Measurements from ENCODE around the gene BTBD6. TPM values are rescaled to one million over a fixed set of nuclear protein-coding genes. Genes with fewer than 3 reads are reported as not detected.
"Not testable (repeated sequence)": the region's sequence is repeated elsewhere in the genome, so short reads cannot be mapped to it uniquely, and the experiment has no call there.

The BTBD6 gene
- total RNA-seq, 1 donor from 2014 or later: 53.8 TPM

- DNase-seq (ENCODE audit: low read depth, low spot score): no peak
These were observed 21.1 kb downstream of the BTBD6 start for GRCh38 chr14:105269405-105269804.

DNA sequence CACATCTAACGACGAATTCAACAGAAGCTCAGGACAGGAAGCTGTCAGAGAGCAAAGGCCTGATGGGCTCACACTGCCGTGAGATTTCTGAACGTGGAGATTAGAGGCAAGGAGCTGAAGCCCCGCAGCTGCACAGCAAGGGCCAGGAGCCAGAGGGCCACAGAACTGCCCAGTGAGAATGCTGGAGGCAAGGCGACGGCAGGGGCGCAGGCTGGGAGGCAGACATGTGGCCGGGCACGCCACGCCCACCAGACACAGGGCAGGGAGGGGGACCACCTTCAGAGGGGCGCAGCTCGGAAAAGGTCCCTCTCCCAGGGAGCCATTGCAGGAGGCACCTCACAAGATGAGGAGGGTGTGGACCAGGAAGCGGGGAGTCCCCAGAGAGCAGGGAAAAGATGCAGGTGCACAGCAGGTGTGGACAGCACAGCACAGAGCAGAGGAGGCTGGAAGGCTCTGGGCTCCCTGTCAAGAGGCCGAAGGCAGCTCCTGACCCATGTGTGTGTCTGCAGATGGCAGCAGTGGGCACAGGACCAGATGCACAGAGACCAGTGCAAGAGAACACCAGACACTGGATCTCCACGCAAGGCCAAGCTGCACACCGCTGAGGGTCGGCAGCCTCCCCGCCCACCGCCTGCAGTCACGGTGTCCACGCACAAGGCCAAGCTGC, 23.0 kb downstream of the BTBD6 start:
- no peak for DNase-seq (ENCODE audit: low read depth, low spot score)

DNA sequence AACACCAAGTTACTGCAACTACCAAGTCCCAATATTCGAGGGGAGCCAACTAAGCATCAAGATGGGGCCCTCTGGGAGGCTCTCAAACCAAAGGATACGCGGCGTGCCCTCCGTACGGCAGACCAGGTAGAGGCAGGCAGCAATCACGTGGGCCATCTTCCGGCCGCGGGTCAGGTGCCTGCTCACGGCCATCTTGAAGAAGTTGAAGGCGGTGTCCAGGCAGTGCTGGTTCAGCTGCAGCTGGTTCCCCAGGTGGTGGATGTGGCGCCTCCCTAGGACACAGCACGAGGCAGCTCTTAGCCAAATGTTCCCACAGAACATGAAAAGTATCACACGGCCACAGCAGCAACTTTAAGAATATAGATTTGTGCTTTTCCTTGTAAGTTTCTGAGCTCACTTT, 24.3 kb downstream of the BTBD6 start:
- no peak for DNase-seq (ENCODE audit: low read depth, low spot score)

- DNase-seq (ENCODE audit: low read depth, low spot score): no peak
These were observed 24.7 kb downstream of the BTBD6 start for GRCh38 chr14:105273062-105273461.

DNA sequence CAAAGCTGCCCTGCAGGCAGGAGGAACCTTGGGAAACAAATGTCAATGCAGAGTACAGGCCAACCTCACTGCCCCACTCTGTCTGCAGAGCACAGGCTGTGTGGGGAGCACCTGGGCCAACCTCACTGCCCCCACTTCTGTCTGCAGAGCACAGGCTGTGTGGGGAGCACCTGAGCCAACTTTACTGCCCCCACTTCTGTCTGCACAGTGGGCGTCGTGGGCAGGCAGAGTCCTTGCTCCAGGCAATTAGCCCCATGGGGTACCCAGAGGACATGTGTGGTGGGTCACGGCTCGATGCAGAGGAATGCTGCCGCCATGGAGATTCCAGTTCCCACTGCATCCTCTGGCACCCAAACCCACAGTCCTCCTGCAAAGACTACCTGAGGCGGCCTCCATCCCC, 26.3 kb downstream of the BTBD6 start:
- DNase-seq (ENCODE audit: low read depth, low spot score): no peak

DNA sequence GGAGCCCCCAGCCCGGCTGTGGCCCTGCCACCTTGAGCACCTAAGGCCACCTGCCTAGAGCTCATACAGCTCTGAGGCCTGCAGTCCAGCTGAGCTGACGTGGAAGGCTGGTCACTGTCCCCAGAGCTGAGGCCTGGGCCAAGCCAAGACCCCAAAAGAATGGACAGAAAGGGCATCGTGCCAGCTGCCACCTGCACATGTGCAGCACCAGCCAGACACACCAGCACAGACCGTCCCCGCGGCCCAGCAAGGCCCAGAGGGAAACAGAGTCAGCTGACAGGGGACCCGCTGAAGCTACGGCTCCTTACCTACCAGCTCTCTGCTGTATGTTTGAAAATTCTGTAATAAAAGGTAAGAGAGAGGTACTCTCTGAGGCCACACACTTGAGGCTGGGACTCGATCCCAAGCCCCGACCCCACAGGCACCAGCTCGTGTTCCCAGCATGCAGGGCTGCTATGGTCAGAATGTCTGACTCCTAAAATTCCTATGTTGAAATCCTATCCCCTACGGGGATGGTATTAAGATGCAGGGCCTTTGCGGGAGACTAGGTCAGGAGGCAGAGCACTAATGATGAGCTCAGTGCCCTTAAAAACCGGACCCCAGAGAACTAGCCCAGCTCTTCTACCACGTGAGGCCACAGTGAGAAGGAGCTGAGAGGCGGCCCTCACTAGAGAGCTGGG, 27.1 kb downstream of the BTBD6 start:
- DNase-seq (ENCODE audit: low read depth, low spot score): no peak

DNA sequence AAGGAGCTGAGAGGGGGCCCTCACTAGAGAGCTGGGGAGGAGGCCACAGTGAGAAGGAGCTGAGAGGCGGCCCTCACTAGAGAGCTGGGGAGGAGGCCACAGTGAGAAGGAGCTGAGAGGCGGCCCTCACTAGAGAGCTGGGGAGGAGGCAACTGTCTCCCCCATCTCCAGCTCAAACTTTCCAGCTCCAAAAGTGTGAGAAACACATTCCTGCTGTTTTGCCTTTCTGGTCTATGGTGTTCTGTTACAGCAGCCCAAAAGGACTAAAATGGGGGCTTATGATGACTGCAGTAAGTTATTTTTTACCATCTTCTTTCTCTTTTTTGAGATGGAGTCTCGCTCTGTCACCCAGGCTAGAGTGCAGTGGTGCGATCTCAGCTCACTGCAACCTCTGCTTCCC, 29.1 kb downstream of the BTBD6 start:
- DNase-seq (ENCODE audit: low read depth, low spot score): not testable (repeated sequence)

GRCh38 chr14:105279642-105280361, 31.5 kb downstream of the BTBD6 start:
- no peak for DNase-seq (ENCODE audit: low read depth, low spot score)

GRCh38 chr14:105280525-105280924, 32.2 kb downstream of the BTBD6 start:
- DNase-seq (ENCODE audit: low read depth, low spot score): no peak

GRCh38 chr14:105281371-105282097, 33.2 kb downstream of the BTBD6 start:
- DNase-seq (ENCODE audit: low read depth, low spot score): peak; percentile 36

DNA sequence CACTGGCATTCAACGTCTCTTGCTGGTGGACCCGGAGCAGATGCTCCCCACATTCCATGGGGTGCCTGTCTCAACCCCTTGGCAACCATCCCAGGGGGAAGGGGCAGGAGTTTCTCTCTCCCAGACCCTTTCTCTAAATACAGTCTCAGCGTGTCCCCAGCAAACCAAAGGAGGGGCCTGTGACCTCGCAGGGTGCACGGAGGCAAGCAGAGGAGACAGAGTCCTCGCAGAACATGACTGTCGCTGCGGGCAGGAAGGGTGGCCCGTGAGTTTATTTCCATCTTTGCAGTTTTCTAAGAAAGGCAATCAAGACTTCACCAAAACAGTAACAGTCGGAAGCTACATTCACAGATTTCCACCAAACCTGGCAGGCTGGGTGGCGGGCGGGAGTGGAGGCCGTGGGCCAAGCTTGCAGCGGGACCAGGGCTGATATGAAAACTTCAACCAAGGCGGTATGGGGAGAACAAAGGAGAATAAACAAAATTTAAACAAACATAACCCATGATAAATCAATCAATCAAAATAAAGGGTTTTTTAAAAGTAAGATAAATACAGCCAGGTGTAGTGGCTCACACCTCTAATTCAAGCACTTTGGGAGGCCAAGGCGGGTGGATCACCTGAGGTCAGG, 33.9 kb downstream of the BTBD6 start:
- DNase-seq (ENCODE audit: low read depth, low spot score): no peak

- DNase-seq (ENCODE audit: low read depth, low spot score): no peak
These were observed 34.7 kb downstream of the BTBD6 start for GRCh38 chr14:105283028-105283427.

GRCh38 chr14:105283899-105284298, 35.6 kb downstream of the BTBD6 start:
- no peak for DNase-seq (ENCODE audit: low read depth, low spot score)

- DNase-seq (ENCODE audit: low read depth, low spot score): no peak
These were observed 36.8 kb downstream of the BTBD6 start for GRCh38 chr14:105285174-105285573.

DNA sequence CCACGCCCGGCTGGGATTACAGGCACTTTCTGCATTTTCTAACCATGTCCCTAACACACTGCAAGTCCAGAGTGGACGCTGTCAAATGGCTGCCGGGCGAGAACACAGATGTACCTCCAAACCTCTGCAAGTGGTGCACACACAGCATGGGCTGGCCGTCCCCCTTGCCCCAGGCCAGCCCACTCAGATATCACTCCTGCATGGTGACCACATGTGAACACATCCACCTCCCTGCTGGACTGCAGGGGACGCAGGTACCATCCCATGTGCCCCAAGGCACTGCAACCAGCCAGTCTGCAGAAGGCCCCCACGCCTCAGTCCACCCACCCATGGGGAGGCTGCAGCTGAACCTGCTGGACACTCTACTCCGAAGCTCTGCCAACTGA, 38.4 kb downstream of the BTBD6 start:
- DNase-seq (ENCODE audit: low read depth, low spot score): no peak

- DNase-seq (ENCODE audit: low read depth, low spot score): no peak
These were observed 39.1 kb downstream of the BTBD6 start for GRCh38 chr14:105287249-105288102.

GRCh38 chr14:105288936-105289335, 40.6 kb downstream of the BTBD6 start:
- DNase-seq (ENCODE audit: low read depth, low spot score): not testable (repeated sequence)

GRCh38 chr14:105290621-105291346, 42.5 kb downstream of the BTBD6 start:
- DNase-seq (ENCODE audit: low read depth, low spot score): no peak

DNA sequence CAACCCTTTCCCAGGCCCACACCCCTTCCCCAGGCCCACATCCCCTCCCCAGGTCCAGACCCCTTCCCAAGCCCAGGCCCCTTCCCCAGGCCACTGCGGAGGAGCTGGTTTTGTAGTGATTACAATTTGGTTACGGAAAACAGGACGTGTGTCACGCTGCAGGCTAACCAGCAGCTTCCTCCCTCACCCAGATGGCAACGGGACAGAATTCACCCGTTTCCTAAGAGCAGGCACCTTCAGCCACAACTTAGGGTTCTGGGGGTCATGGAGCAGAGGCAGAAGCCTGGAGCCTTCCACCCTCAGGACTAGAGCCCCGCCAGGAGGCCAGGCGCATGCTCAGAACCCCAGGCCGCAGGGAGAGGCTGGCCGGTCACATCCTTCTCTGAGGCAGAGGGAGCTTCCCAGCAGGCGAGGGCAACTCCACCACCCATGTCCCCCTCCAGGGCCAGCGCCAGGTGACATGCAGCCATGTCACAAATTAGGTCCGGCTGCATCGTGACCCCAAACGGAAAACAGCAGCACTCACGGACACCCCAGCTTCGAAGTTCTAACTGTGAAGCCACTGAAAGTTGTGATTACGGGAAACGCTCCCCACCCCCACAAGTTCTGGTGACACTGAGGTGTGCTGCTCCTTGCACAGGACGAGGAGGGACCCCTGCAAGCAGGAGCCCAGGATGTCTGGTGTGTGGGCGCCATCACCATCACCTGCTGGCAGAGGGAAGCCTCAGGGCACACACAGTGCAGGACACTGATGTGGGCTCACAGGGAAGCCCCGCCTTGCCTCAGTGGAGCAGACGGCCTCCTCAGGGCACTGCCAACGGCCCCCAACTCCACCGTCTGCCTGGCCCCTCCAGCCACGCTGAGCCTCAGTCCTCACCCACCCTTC, 44.7 kb downstream of the BTBD6 start:
- DNase-seq (ENCODE audit: low read depth, low spot score): peak; percentile 35

Data from pulmonary artery endothelial cell (primary cell).